ENCODE measurements around the gene IL10RB.
"Not testable (repeated sequence)": the region's sequence is repeated elsewhere in the genome, so short reads cannot be mapped to it uniquely, and the experiment has no call there.

The IL10RB gene

GRCh38 chr21:33245289-33245918 lies 20.8 kb upstream of the IL10RB start:
- no peak for TF ChIP-seq JUND (IDR thresholded peaks at IDR 0.05; ENCODE audit: low read depth)
- DNase-seq (ENCODE audit: low read depth in 1 of 2, low spot score in 1 of 2): no peak
- in situ Hi-C loops (cut with HindIII; ENCODE audit: low pct_unique_long_range_greater_than_20kb, low sequenced_read_pairs): no loop called here

- DNase-seq (ENCODE audit: low read depth in 1 of 2, low spot score in 1 of 2): no peak
- in situ Hi-C loops (cut with HindIII; ENCODE audit: low pct_unique_long_range_greater_than_20kb, low sequenced_read_pairs): no loop called here
- TF ChIP-seq JUND (IDR thresholded peaks at IDR 0.05; ENCODE audit: low read depth): no peak
These were observed 19.7 kb upstream of the IL10RB start for GRCh38 chr21:33246506-33246905.

- in situ Hi-C loops (cut with HindIII; ENCODE audit: low pct_unique_long_range_greater_than_20kb, low sequenced_read_pairs): no loop called here
- DNase-seq (ENCODE audit: low read depth in 1 of 2, low spot score in 1 of 2): no peak
- no peak for TF ChIP-seq JUND (IDR thresholded peaks at IDR 0.05; ENCODE audit: low read depth)
These were observed 19.2 kb upstream of the IL10RB start for GRCh38 chr21:33246963-33247362.

GRCh38 chr21:33247599-33247998 lies 18.6 kb upstream of the IL10RB start:
- no peak for TF ChIP-seq JUND (IDR thresholded peaks at IDR 0.05; ENCODE audit: low read depth)
- in situ Hi-C loops (cut with HindIII; ENCODE audit: low pct_unique_long_range_greater_than_20kb, low sequenced_read_pairs): no loop called here

GRCh38 chr21:33249331-33250002 lies 16.7 kb upstream of the IL10RB start:
- no peak for DNase-seq (ENCODE audit: low read depth in 1 of 2, low spot score in 1 of 2)
- no peak for TF ChIP-seq JUND (IDR thresholded peaks at IDR 0.05; ENCODE audit: low read depth)
- in situ Hi-C loops (cut with HindIII; ENCODE audit: low pct_unique_long_range_greater_than_20kb, low sequenced_read_pairs): no loop called here

More at GRCh38 chr21:33247599-33247998, 18.6 kb upstream of the IL10RB start:
- DNase-seq (ENCODE audit: low read depth in 1 of 2, low spot score in 1 of 2): no peak

- TF ChIP-seq JUND (IDR thresholded peaks at IDR 0.05; ENCODE audit: low read depth): no peak
- no peak for DNase-seq (ENCODE audit: low read depth in 1 of 2, low spot score in 1 of 2)
- in situ Hi-C loops (cut with HindIII; ENCODE audit: low pct_unique_long_range_greater_than_20kb, low sequenced_read_pairs): no loop called here
These were observed 15.0 kb upstream of the IL10RB start for GRCh38 chr21:33251119-33251518.

GRCh38 chr21:33253382-33253781 lies 12.8 kb upstream of the IL10RB start:
- in situ Hi-C loops (cut with HindIII; ENCODE audit: low pct_unique_long_range_greater_than_20kb, low sequenced_read_pairs); DNase-seq (ENCODE audit: low read depth in 1 of 2, low spot score in 1 of 2): not testable (repeated sequence)

- DNase-seq (ENCODE audit: low read depth in 1 of 2, low spot score in 1 of 2): no peak
- no peak for TF ChIP-seq JUND (IDR thresholded peaks at IDR 0.05; ENCODE audit: low read depth)
- in situ Hi-C loops (cut with HindIII; ENCODE audit: low pct_unique_long_range_greater_than_20kb, low sequenced_read_pairs): no loop called here
These were observed 11.4 kb upstream of the IL10RB start for GRCh38 chr21:33254766-33255165.

GRCh38 chr21:33255404-33255803 lies 10.8 kb upstream of the IL10RB start:
- DNase-seq (ENCODE audit: low read depth in 1 of 2, low spot score in 1 of 2): no peak
- in situ Hi-C loops (cut with HindIII; ENCODE audit: low pct_unique_long_range_greater_than_20kb, low sequenced_read_pairs): no loop called here
- TF ChIP-seq JUND (IDR thresholded peaks at IDR 0.05; ENCODE audit: low read depth): no peak

GRCh38 chr21:33256019-33256418 lies 10.1 kb upstream of the IL10RB start:
- DNase-seq (ENCODE audit: low read depth in 1 of 2, low spot score in 1 of 2): no peak
- TF ChIP-seq JUND (IDR thresholded peaks at IDR 0.05; ENCODE audit: low read depth): no peak
- in situ Hi-C loops (cut with HindIII; ENCODE audit: low pct_unique_long_range_greater_than_20kb, low sequenced_read_pairs): no loop called here

- no peak for TF ChIP-seq JUND (IDR thresholded peaks at IDR 0.05; ENCODE audit: low read depth)
- in situ Hi-C loops (cut with HindIII; ENCODE audit: low pct_unique_long_range_greater_than_20kb, low sequenced_read_pairs): no loop called here
- no peak for DNase-seq (ENCODE audit: low read depth in 1 of 2, low spot score in 1 of 2)
These were observed 8.9 kb upstream of the IL10RB start for GRCh38 chr21:33257094-33257803.

- no peak for TF ChIP-seq JUND (IDR thresholded peaks at IDR 0.05; ENCODE audit: low read depth)
- in situ Hi-C loops (cut with HindIII; ENCODE audit: low pct_unique_long_range_greater_than_20kb, low sequenced_read_pairs): no loop called here
- DNase-seq (ENCODE audit: low read depth in 1 of 2, low spot score in 1 of 2): no peak
These were observed 7.7 kb upstream of the IL10RB start for GRCh38 chr21:33258475-33258874.

- DNase-seq (ENCODE audit: low read depth in 1 of 2, low spot score in 1 of 2): no peak
- no peak for TF ChIP-seq JUND (IDR thresholded peaks at IDR 0.05; ENCODE audit: low read depth)
- in situ Hi-C loops (cut with HindIII; ENCODE audit: low pct_unique_long_range_greater_than_20kb, low sequenced_read_pairs): no loop called here
These were observed 6.7 kb upstream of the IL10RB start for GRCh38 chr21:33259428-33259827.

All from T47D (cell line).